Right lobe of liver (tissue), 4 donors: ENCODE results near the gene KRTAP9-3.

Experiments
- CTCF ChIP-seq, 4 donors: fragments of 200-600 bp in 3 of 4; fragments of 450-650 bp in 1 of 4; IDR thresholded peaks; one replicate each; pipeline versions ENCODE4 v1.5.1 to v1.8.0; 2016 to 2022; ENCODE audit warnings: antibody characterized with exemption in 4 of 4, mild to moderate bottlenecking in 2 of 4
- POLR2A ChIP-seq: fragments of 450-650 bp; IDR thresholded peaks from one replicate; pipeline ENCODE4 v1.6.1; 2017; ENCODE audit warnings: antibody characterized with exemption, mild to moderate bottlenecking
- donor health status: DM: no; HTN: no; CAD: no.
- donor health status: DM: no; HTN: no; CAD: no.
- donor health status: DM: no; HTN: yes; CAD: no.

- TF ChIP-seq CTCF (IDR thresholded peaks at IDR 0.05) = no peak
- TF ChIP-seq POLR2A = no peak
Measured at GRCh38 chr17:41184480-41184961, 47.7 kb upstream of the KRTAP9-3 start, which contains the start of gene KRTAP4-1.
